IPS-15b (cell line): ENCODE data around the gene UCHL3.

Experiments used
- H3K27me3 ChIP-seq: one replicate; pipeline ENCODE4 v1.6.1; 2013; ENCODE audit warnings: low read length; ENCODE audit not compliant: control insufficient read depth, insufficient read depth
- H3K36me3 ChIP-seq: one replicate; pipeline ENCODE4 v1.6.1; 2013; ENCODE audit warnings: low read length; ENCODE audit not compliant: control insufficient read depth, insufficient read depth
- H3K4me1 ChIP-seq: one replicate; pipeline ENCODE4 v1.6.1; 2013; ENCODE audit warnings: mild to moderate bottlenecking, low read length; ENCODE audit not compliant: control insufficient read depth, insufficient read depth
- H3K4me3 ChIP-seq: one replicate; pipeline ENCODE4 v1.5.1; 2013; ENCODE audit warnings: low read depth, low read length
- H3K9ac ChIP-seq: one replicate; pipeline ENCODE4 v1.6.1; 2013; ENCODE audit warnings: low read depth, mild to moderate bottlenecking, low read length
- H3K9me3 ChIP-seq: one replicate; pipeline ENCODE4 v1.6.1; 2013; ENCODE audit warnings: mild to moderate bottlenecking, low read length; ENCODE audit not compliant: control insufficient read depth, insufficient read depth

The UCHL3 gene

DNA sequence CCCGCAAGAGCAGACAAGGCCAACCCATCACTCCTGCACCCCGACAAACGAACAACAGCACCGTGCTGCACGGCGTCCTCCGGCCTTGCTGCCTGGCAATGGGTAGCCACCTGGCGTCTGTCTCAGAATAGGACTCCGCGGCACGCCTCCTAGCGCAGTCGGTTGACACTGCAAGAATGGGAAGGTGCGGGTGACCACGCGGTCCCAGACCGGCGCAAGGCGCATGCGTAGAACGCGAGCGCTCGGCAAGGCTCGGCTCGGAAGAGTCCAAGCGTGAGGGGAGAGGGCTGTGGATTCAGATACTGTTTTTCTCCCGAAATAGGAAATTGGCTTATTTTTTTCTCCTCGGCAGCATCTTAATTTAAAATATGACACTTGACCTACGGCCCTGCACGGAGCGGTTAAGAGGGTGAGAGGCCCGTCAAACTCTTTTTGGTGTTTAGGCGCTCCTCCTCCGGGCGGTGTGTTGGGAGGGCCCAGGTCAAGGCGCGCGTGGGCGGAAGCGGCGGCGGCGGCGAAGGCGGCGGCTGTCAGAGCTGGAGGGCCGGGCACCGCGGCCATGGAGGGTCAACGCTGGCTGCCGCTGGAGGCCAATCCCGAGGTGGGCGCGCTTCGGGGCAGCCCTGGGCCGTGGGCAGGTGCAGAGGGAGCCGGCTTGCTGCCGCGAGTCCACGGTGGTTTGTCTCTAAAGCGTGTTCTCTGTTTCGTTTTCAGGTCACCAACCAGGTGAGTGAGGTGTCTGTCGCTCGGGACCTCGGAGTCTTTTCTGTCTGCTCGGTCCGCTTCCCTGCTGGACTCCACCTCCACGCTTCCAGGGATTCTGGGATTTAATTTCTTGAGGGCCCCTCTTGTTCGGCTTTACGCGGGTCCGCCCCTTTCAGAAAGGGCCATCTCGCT lies at the start of gene UCHL3:
Gene UCHL3, plus strand, starts transcription at position 530 of the 897 bp plus-strand sequence. Its CDS starts 30 bp downstream, at position 560.
- Histone ChIP-seq H3K9me3 (no peaks in the 10 kb centered on the region), H3K27me3 (peaks cover 9% of the 10 kb centered on the region), H3K36me3 (no peaks in the 10 kb centered on the region), H3K4me1 (peaks cover 3% of the 10 kb centered on the region), H3K4me3 (peak within 1 kb of the TSS; percentile 96), H3K9ac (peak within 1 kb of the TSS; percentile 97)

GRCh38 chr13:75505327-75505726 lies 44.3 kb upstream of the UCHL3 start:
- Histone ChIP-seq H3K36me3 (no peaks in the 10 kb centered on the region), H3K9me3 (no peaks in the 10 kb centered on the region), H3K27me3 (no peaks in the 10 kb centered on the region), H3K9ac (no peak overlapping the region), H3K4me3 (no peak overlapping the region), H3K4me1 (no peaks in the 10 kb centered on the region)

- no peaks in the 10 kb centered on the region for H3K36me3 ChIP-seq
- H3K9ac ChIP-seq = no peak overlapping the region
- H3K4me3 ChIP-seq = no peak overlapping the region
Observed at GRCh38 chr13:75506018-75506417, 43.6 kb upstream of the UCHL3 start.

GRCh38 chr13:75507027-75508001 lies 42.3 kb upstream of the UCHL3 start:
- H3K9ac ChIP-seq = no peak overlapping the region
- no peaks in the 10 kb centered on the region for H3K36me3 ChIP-seq
- H3K27me3 ChIP-seq = no peaks in the 10 kb centered on the region
- no peak overlapping the region for H3K4me3 ChIP-seq
- H3K9me3 ChIP-seq = no peaks in the 10 kb centered on the region
- H3K4me1 ChIP-seq = no peaks in the 10 kb centered on the region

More at GRCh38 chr13:75506018-75506417, 43.6 kb upstream of the UCHL3 start:
- H3K4me1 ChIP-seq = no peaks in the 10 kb centered on the region
- no peaks in the 10 kb centered on the region for H3K9me3 ChIP-seq
- H3K27me3 ChIP-seq = no peaks in the 10 kb centered on the region

DNA sequence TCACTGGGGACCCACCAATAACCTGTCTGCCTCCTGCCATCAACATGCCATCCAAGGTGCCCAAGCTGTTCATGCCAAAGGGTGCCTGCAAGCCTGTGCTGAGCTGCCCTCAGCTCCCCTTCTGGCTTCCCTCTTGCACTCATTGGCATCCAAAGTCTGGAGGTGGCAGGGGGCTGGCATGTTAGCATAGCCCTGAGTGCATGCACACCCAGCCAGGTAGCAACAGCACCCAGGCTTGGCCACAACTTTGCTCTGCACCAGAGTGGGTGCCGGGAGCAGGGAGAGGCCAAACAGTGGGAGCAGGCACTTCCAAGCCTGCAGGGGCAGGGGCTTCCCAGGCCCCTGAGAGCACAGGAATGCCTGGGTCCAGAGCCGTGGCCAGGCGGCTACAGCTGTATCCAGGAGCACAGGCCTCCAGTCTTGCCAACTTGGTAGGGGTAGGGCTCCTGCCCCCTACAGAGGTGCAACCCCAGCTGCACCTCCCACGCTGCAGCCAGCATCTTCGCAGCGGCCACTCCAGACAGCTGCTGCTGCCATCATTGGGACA lies 41.5 kb upstream of the UCHL3 start:
- Histone ChIP-seq H3K4me1 (no peaks in the 10 kb centered on the region), H3K36me3 (no peaks in the 10 kb centered on the region), H3K27me3 (no peaks in the 10 kb centered on the region), H3K9ac (no peak overlapping the region), H3K4me3 (no peak overlapping the region), H3K9me3 (no peaks in the 10 kb centered on the region)

GRCh38 chr13:75511051-75511625 lies 38.5 kb upstream of the UCHL3 start:
- H3K9ac ChIP-seq = no peak overlapping the region
- no peak overlapping the region for H3K4me3 ChIP-seq
- no peaks in the 10 kb centered on the region for H3K27me3 ChIP-seq
- no peaks in the 10 kb centered on the region for H3K4me1 ChIP-seq
- H3K36me3 ChIP-seq = no peaks in the 10 kb centered on the region
- no peaks in the 10 kb centered on the region for H3K9me3 ChIP-seq

GRCh38 chr13:75512253-75512652 lies 37.3 kb upstream of the UCHL3 start:
- H3K9ac ChIP-seq = no peak overlapping the region
- no peaks in the 10 kb centered on the region for H3K4me1 ChIP-seq
- H3K27me3 ChIP-seq = no peaks in the 10 kb centered on the region
- no peaks in the 10 kb centered on the region for H3K36me3 ChIP-seq
- no peaks in the 10 kb centered on the region for H3K9me3 ChIP-seq
- H3K4me3 ChIP-seq = no peak overlapping the region

DNA sequence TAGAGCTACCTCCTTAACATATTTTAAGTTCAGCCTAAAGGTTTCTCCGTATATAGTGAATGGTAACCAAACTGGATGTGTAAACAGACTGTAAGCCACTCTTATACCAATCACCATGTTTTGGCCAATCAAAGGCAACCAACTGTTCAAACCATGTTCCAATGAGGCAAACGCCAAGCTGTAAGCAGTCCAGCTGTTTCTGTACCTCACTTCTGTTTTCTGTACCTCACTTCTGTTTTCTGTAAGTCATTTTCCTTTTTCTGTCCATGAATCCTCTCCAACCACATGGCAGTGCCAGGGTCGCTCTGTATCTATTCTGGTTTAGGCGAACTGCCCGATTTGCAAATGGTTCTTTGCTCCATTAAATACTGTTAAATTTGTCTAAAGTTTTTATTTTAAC lies 36.3 kb upstream of the UCHL3 start:
- H3K9ac ChIP-seq = no peak overlapping the region
- no peaks in the 10 kb centered on the region for H3K4me1 ChIP-seq
- no peak overlapping the region for H3K4me3 ChIP-seq
- H3K9me3 ChIP-seq = no peaks in the 10 kb centered on the region
- no peaks in the 10 kb centered on the region for H3K27me3 ChIP-seq
- no peaks in the 10 kb centered on the region for H3K36me3 ChIP-seq

GRCh38 chr13:75514080-75514995 lies 35.3 kb upstream of the UCHL3 start:
- H3K4me3 ChIP-seq = no peak overlapping the region
- no peaks in the 10 kb centered on the region for H3K27me3 ChIP-seq
- H3K9me3 ChIP-seq = no peaks in the 10 kb centered on the region
- no peaks in the 10 kb centered on the region for H3K4me1 ChIP-seq
- no peaks in the 10 kb centered on the region for H3K36me3 ChIP-seq
- no peak overlapping the region for H3K9ac ChIP-seq

DNA sequence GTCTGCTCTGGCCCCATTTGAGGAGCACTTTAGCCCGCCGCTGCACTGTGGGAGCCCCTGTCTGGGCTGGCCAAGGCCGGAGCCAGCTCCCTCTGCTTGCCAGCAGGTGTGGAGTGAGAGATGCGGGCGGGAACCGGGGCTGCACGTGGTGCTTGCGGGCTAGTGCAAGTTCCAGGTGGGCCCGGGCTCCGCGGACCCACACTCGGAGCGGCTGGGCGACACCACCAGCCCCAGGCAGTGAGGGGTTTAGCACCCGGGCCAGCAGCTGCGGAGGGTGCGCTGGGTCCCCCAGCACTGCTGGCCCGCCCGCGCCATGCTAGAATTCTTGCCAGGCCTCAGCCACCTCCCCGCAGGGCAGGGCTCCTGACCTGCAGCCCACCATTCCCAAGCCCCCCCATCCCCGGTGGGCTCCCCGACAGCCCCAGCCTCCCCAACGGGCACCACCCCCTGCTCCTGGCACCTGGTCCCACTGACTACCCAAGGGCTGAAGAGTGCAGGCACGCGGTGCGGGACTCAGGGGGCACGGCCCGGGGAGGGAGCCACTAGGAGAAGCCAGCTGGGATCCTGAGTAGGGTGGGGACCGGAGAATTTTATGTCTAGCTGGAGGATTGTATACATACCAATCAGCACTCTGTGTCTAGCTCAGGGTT lies 31.0 kb upstream of the UCHL3 start:
- H3K9ac ChIP-seq = no peak overlapping the region
- H3K4me1 ChIP-seq = no peaks in the 10 kb centered on the region
- H3K27me3 ChIP-seq = no peaks in the 10 kb centered on the region
- H3K4me3 ChIP-seq = no peak overlapping the region
- no peaks in the 10 kb centered on the region for H3K9me3 ChIP-seq
- no peaks in the 10 kb centered on the region for H3K36me3 ChIP-seq
